Thyroid gland (tissue), 4 donors: ENCODE measurements around the gene KDM4B. TPM values are rescaled to one million over a fixed set of nuclear protein-coding genes. Genes with fewer than 3 reads are reported as not detected.

Source experiments
- DNase-seq, 2 donors: peaks; one replicate each; pipeline ENCODE4 v3.0.0-alpha.2; 2019
- H3K27ac ChIP-seq, 3 donors: fragments of 200-600 bp; sonication (generic); 1 replicate in 2 of 3; 2 replicates in 1 of 3; pipeline ENCODE4 v1.5.1; 2016 to 2019; ENCODE audit warnings: mild to moderate bottlenecking in 1 of 3, moderate library complexity in 1 of 3
- H3K27me3 ChIP-seq: fragments of 200-600 bp; sonication (generic); one replicate; pipeline ENCODE4 v1.5.1; 2019
- H3K36me3 ChIP-seq, 2 donors: fragments of 200-600 bp; sonication (generic); one replicate each; pipeline ENCODE4 v1.5.1; 2016 to 2019
- H3K4me1 ChIP-seq, 2 donors: fragments of 200-600 bp; sonication (generic); one replicate each; pipeline ENCODE4 v1.5.1; 2017 to 2019
- H3K4me3 ChIP-seq, 3 donors: fragments of 200-600 bp; sonication (generic); replicated peaks in 1 of 3; 1 replicate in 2 of 3; 2 replicates in 1 of 3; pipeline ENCODE4 v1.5.1; 2016; ENCODE audit warnings: mild to moderate bottlenecking in 1 of 3
- H3K9me3 ChIP-seq: fragments of 200-600 bp; sonication (generic); one replicate; pipeline ENCODE4 v1.5.1; 2017
- CTCF ChIP-seq, 6 experiments: fragments of 200-600 bp in 3 of 6; fragments of 450-650 bp in 3 of 6; sonication (generic) in 3 of 6; IDR thresholded peaks; one replicate each; pipeline ENCODE4 v1.5.1; 2016 to 2019; ENCODE audit warnings: antibody characterized with exemption in 6 of 6, mild to moderate bottlenecking in 2 of 6, inconsistent platforms in 1 of 6, moderate library complexity in 1 of 6
- POLR2A ChIP-seq, 2 donors: fragments of 450-650 bp; IDR thresholded peaks; one replicate each; pipeline ENCODE4 v1.6.1; 2017; ENCODE audit warnings: antibody characterized with exemption in 2 of 2, mild to moderate bottlenecking in 2 of 2, moderate library complexity in 1 of 2
- WGBS, 2 donors: methylation state at CpG; one replicate each; pipeline ENCODE4 v1.1.5; 2017; 5-methylcytosine and 5-hydroxymethylcytosine counted together
- intact Hi-C: fragments of 100-400 bp; cut with DNase I; formaldehyde crosslinking; loops from one replicate; pipeline ENCODE4 v1.15.1; 2023
- total RNA-seq, 4 donors: library from RNA; depleted of rRNA; stranded (reverse); fragments of >200 nt; gene quantifications; one replicate each; pipeline ENCODE4 v1.2.3, GENCODE V29; 2016

Gene KDM4B
- total RNA-seq, 4 donors from 2014 or later = 44.3 to 87.2 (median 75.8) TPM

GRCh38 chr19:5125797-5126497, 157.0 kb downstream of the KDM4B start:
- H3K27ac ChIP-seq = no peak overlapping the region
- peaks cover 3 to 26% of the 10 kb centered on the region in 2 donors for H3K4me1 ChIP-seq

GRCh38 chr19:5126498-5127223, 157.7 kb downstream of the KDM4B start:
- H3K27ac ChIP-seq = no peak overlapping the region
- WGBS, 2 donors = 80 to 84% methylated on average over 1 to 19 of the region's 26 CpGs
- DNase-seq = no peak

More at GRCh38 chr19:5125797-5126497, 157.0 kb downstream of the KDM4B start:
- intact Hi-C loops = no loop called here
- no peaks in the 10 kb centered on the region for H3K9me3 ChIP-seq
- TF ChIP-seq CTCF (IDR thresholded peaks at IDR 0.05) (no peak), POLR2A (IDR thresholded peaks at IDR 0.05) (no peak)
- H3K27me3 ChIP-seq = no peaks in the 10 kb centered on the region
- DNase-seq = no peak
- 66 to 75% methylated on average over 13 to 21 of the region's 21 CpGs for WGBS, 2 donors
- H3K4me3 ChIP-seq = no peak overlapping the region
- peaks cover 11 to 22% of the 10 kb centered on the region in 2 donors for H3K36me3 ChIP-seq

GRCh38 chr19:5127717-5128116, 158.8 kb downstream of the KDM4B start:
- Histone ChIP-seq H3K4me3 (no peak overlapping the region), H3K27me3 (no peaks in the 10 kb centered on the region), H3K27ac (peak overlapping the region in 1 of 3 donors; percentile 24), H3K4me1 (peaks cover 3 to 44% of the 10 kb centered on the region in 2 donors), H3K9me3 (no peaks in the 10 kb centered on the region), H3K36me3 (peaks cover 0 to 13% of the 10 kb centered on the region in 2 donors)
- DNase-seq = no peak
- TF ChIP-seq CTCF (IDR thresholded peaks at IDR 0.05) = no peak
- no peak for TF ChIP-seq POLR2A (IDR thresholded peaks at IDR 0.05)
- intact Hi-C loops = no loop called here
- WGBS, 2 donors = 79 to 93% methylated on average over 6 to 11 of the region's 12 CpGs

More at GRCh38 chr19:5126498-5127223, 157.7 kb downstream of the KDM4B start:
- Histone ChIP-seq H3K4me3 (no peak overlapping the region), H3K27me3 (no peaks in the 10 kb centered on the region), H3K9me3 (no peaks in the 10 kb centered on the region), H3K36me3 (peaks cover 4 to 17% of the 10 kb centered on the region in 2 donors), H3K4me1 (peaks cover 3 to 33% of the 10 kb centered on the region in 2 donors)
- TF ChIP-seq POLR2A (IDR thresholded peaks at IDR 0.05) = no peak
- TF ChIP-seq CTCF (IDR thresholded peaks at IDR 0.05) = no peak
- intact Hi-C loops = no loop called here

GRCh38 chr19:5128251-5128935, 159.5 kb downstream of the KDM4B start:
- Histone ChIP-seq H3K36me3 (peaks cover 5 to 6% of the 10 kb centered on the region in 2 donors), H3K4me1 (peaks cover 3 to 45% of the 10 kb centered on the region in 2 donors), H3K27ac (peak overlapping the region in 1 of 3 donors; percentile 41), H3K9me3 (no peaks in the 10 kb centered on the region), H3K27me3 (no peaks in the 10 kb centered on the region), H3K4me3 (no peak overlapping the region)
- 41 to 74% methylated on average over 8 to 14 of the region's 25 CpGs for WGBS, 2 donors
- DNase-seq = peak; percentile 39 to 77
- TF ChIP-seq POLR2A (IDR thresholded peaks at IDR 0.05) (no peak), CTCF (IDR thresholded peaks at IDR 0.05) (no peak)
- intact Hi-C loops = no loop called here
